ENCODE measurements around the gene NCOA3. TPM values are rescaled to one million over a fixed set of nuclear protein-coding genes. Genes with fewer than 3 reads are reported as not detected.

Gene NCOA3
- polyA plus RNA-seq, 3 donors: 13.5 to 21.8 (median 21.3) TPM

- H3K4me1 ChIP-seq (ENCODE audit: control insufficient read depth in 1 of 2, insufficient read depth in 2 of 2, low read length in 2 of 2): no peaks in the 10 kb centered on the region
- no peak overlapping the region for H3K4me3 ChIP-seq (replicated peaks in 1 of 3; ENCODE audit: low read depth in 2 of 3, low read length in 3 of 3)
- no peak for DNase-seq
- H3K9me3 ChIP-seq (replicated peaks in 1 of 2; ENCODE audit: control insufficient read depth in 1 of 2, insufficient read depth in 1 of 2, low read length in 2 of 2): no peaks in the 10 kb centered on the region
- no peak overlapping the region for H3K27ac ChIP-seq (ENCODE audit: low read depth in 1 of 2, low read length in 2 of 2)
- peaks cover 43 to 56% of the 10 kb centered on the region in 2 donors for H3K36me3 ChIP-seq (replicated peaks in 1 of 2; ENCODE audit: control insufficient read depth in 1 of 2, insufficient read depth in 2 of 2, low read length in 2 of 2)
- H3K9ac ChIP-seq (ENCODE audit: insufficient read depth, low read length, poor library complexity, severe bottlenecking): no peak overlapping the region
- H3K4me2 ChIP-seq (replicated peaks; ENCODE audit: extremely low read depth, low read length, poor library complexity, severe bottlenecking): no peak overlapping the region
- no peaks in the 10 kb centered on the region for H3K4me1 Mint-ChIP-seq
- intact Hi-C loops (cut with micrococcal nuclease): loop anchor here in 1 of 2 donors (10.0 kb wide), 1 partner anchor 347 kb away; no protein-coding TSS in a partner anchor
- no peak for TF ChIP-seq CTCF (IDR thresholded peaks at IDR 0.05)
- peaks cover 33% of the 10 kb centered on the region for H3K79me2 ChIP-seq (ENCODE audit: insufficient read depth, low read length)
- peaks cover 50 to 58% of the 10 kb centered on the region in 2 donors for H3K36me3 Mint-ChIP-seq
- no peak overlapping the region for H2AFZ ChIP-seq (ENCODE audit: insufficient read depth, low read depth, low read length, poor library complexity, severe bottlenecking)
- no peak overlapping the region for H3K27ac Mint-ChIP-seq
- 100% methylated on average over 9 of the region's 9 CpGs for WGBS (ENCODE audit: insufficient coverage)
- no peaks in the 10 kb centered on the region for H3K27me3 ChIP-seq (ENCODE audit: control insufficient read depth in 2 of 2, insufficient read depth in 2 of 2, low read length in 2 of 2)
- H4K20me1 ChIP-seq (ENCODE audit: insufficient read depth, low read length): peaks cover 98% of the 10 kb centered on the region
- H3K9me3 Mint-ChIP-seq: no peaks in the 10 kb centered on the region
- H3K27me3 Mint-ChIP-seq (ENCODE audit: low read depth in 3 of 3): no peaks in the 10 kb centered on the region
- no peak overlapping the region for H3K4me3 Mint-ChIP-seq
Measured at GRCh38 chr20:47622118-47622665, 120.5 kb downstream of the NCOA3 start.

- Mint-ChIP-seq H3K27me3 (ENCODE audit: low read depth in 3 of 3) (no peaks in the 10 kb centered on the region), H3K4me1 (no peaks in the 10 kb centered on the region), H3K27ac (peak overlapping the region in 1 of 7 donors; percentile 54), H3K9me3 (no peaks in the 10 kb centered on the region), H3K36me3 (peaks cover 55 to 64% of the 10 kb centered on the region in 2 donors), H3K4me3 (no peak overlapping the region)
- Histone ChIP-seq H3K4me2 (replicated peaks; ENCODE audit: extremely low read depth, low read length, poor library complexity, severe bottlenecking) (no peak overlapping the region), H3K9ac (ENCODE audit: insufficient read depth, low read length, poor library complexity, severe bottlenecking) (no peak overlapping the region), H3K4me3 (replicated peaks in 1 of 3; ENCODE audit: low read depth in 2 of 3, low read length in 3 of 3) (no peak overlapping the region), H3K36me3 (replicated peaks in 1 of 2; ENCODE audit: control insufficient read depth in 1 of 2, insufficient read depth in 2 of 2, low read length in 2 of 2) (peaks cover 51 to 66% of the 10 kb centered on the region in 2 donors), H2AFZ (ENCODE audit: insufficient read depth, low read depth, low read length, poor library complexity, severe bottlenecking) (no peak overlapping the region), H3K4me1 (ENCODE audit: control insufficient read depth in 1 of 2, insufficient read depth in 2 of 2, low read length in 2 of 2) (no peaks in the 10 kb centered on the region), H4K20me1 (ENCODE audit: insufficient read depth, low read length) (peaks cover 99% of the 10 kb centered on the region), H3K27me3 (ENCODE audit: control insufficient read depth in 2 of 2, insufficient read depth in 2 of 2, low read length in 2 of 2) (no peaks in the 10 kb centered on the region), H3K9me3 (replicated peaks in 1 of 2; ENCODE audit: control insufficient read depth in 1 of 2, insufficient read depth in 1 of 2, low read length in 2 of 2) (no peaks in the 10 kb centered on the region), H3K79me2 (ENCODE audit: insufficient read depth, low read length) (peaks cover 24% of the 10 kb centered on the region), H3K27ac (ENCODE audit: low read depth in 1 of 2, low read length in 2 of 2) (no peak overlapping the region)
- TF ChIP-seq CTCF (IDR thresholded peaks at IDR 0.05): no peak
- intact Hi-C loops (cut with micrococcal nuclease): loop anchor here in 1 of 2 donors (10.0 kb wide), 1 partner anchor 348 kb away; no protein-coding TSS in a partner anchor
- no CpG with 5 or more reads among the region's 2 CpGs for WGBS (ENCODE audit: insufficient coverage)
- DNase-seq: no peak
Measured at GRCh38 chr20:47623206-47623605, 121.5 kb downstream of the NCOA3 start.

Data from CD14-positive monocyte (primary cell).